Kidney tubule cell (primary cell): ENCODE results near the gene PXDN.
"Not testable (repeated sequence)": the region's sequence is repeated elsewhere in the genome, so short reads cannot be mapped to it uniquely, and the experiment has no call there.

ENCODE experiments used
- DNase-seq: peaks from one replicate; pipeline ENCODE4 v3.0.0-alpha.2; 2018; ENCODE audit warnings: low spot score

PXDN gene

GRCh38 chr2:1777156-1777555 lies 32.8 kb upstream of the PXDN start:
- DNase-seq = no peak

DNA sequence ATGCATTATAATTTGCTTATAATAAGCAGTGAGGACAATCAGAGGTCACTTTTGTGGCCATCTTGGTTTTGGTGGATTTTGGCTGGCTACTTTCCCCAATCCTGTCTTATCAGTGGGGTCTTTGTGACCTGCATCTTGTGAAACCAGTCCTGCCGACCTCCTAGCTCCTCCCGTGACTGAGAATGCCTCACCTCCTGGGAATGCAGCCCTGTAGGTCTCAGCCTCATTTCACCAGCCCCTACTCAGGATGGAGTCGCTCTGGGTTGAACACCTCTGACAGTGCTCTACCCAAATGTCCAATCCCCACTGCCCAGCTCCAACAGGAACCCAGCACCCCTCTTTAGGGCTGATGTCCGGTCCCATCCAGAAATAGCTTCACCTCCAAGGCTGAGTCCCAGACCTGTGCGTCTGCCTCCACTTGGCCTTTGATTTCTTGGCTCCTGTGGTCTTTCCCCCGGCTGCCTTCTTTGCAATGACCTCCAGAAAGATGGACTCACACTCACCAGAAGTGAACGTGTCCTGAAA lies 31.3 kb upstream of the PXDN start:
- DNase-seq = no peak

- DNase-seq = no peak
Observed at GRCh38 chr2:1774929-1775328, 30.6 kb upstream of the PXDN start.

GRCh38 chr2:1773883-1774282 lies 29.6 kb upstream of the PXDN start:
- no peak for DNase-seq

DNA sequence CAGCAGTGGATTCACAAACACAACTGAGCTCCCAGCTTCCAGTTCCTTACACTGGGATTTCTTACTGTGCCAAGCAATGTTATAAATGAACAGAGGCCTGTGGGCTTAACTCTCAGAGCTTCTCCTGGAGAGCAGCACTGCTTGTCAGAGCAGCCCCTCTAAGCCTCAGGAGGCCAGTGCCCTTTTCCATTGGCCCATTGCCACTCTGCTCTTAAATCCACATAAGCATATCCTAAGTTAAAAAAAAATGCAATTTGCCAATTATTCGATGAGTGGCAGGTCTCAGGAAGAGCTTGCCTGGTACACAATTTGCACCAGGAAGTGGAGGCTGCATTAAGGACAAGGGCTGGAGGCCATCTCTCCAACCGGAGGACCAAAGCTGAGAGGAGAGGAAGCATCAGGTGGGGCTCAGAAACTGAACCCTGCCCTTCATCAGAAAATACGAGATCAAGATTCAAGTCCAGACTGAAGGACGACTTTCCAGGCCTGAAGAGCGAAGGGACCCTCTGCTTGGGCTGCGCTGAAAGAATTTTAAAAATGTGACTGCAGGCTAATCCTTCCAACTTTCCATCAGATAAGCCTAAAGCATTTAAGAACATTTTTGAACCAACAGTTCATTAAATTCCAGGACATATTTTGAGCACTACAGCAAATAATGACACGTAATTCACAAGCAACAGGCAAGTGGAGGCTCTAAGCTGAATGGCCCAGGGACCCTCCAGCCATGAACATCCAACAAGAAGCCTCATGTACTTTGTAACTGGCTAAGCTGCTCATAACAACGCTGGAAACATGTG lies 28.4 kb upstream of the PXDN start:
- no peak for DNase-seq

GRCh38 chr2:1771626-1772280 lies 27.4 kb upstream of the PXDN start:
- DNase-seq = no peak

GRCh38 chr2:1770566-1771380 lies 26.5 kb upstream of the PXDN start:
- no peak for DNase-seq

- peak; percentile 81 for DNase-seq
Observed at GRCh38 chr2:1769703-1770422, 25.5 kb upstream of the PXDN start.

DNA sequence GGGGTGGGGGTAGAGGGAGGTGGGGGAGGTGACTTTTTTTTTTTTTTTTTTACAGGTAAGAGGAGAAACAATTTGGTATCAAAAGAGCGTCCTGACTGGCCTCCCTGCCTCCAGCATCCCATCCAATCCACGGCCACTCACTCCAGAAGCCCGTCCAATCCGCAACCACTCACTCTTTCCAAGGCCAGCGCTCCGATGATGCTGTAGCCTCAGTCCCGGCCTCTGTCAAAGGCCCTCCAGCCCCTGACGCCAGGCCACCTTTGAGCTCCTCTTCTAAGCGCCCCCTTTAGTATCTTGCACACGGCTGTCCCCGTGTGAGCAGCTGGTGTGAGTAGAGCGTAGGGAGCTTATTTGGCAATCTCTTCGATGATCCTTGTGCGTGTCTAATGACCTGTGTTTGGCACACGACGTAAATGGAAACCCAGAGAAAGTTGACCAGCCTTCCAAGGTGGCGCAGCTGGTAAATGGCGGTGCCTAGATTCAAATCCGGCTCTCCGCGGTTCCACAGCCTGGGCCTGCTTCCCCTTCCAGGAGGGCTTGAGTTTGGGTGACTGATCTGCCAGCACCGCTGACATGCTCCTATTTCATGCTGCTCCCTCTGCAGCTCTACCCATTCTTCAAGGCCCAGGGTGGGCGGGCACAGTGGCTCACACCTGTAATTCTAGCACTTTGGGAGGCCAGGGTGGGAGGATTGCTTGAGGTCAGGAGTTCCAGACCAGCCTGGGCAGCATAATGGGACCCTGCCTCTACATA lies 23.8 kb upstream of the PXDN start:
- no peak for DNase-seq

GRCh38 chr2:1766851-1767811 lies 22.8 kb upstream of the PXDN start:
- DNase-seq = no peak

DNA sequence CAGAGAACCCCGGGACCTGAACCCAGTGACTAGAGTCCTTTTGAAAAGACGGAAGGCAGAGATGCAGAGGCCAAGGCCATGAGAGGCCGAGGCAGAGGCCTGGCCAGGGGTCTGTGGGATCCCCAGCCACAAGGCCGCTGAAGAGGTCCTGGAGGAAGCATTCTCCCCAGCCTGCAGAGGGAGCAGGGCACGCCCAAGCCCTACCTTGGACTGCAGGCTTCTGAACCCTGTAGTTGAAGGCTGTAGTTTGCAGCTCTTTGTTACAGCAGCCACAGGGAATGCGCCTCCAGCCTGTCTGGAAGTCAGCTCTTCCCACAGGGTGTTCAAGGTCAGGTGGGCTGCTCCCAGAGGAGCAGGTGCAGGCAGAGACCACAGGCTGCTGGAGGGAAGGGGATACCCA lies 22.1 kb upstream of the PXDN start:
- DNase-seq = no peak

- not testable (repeated sequence) for DNase-seq
Observed at GRCh38 chr2:1765201-1765600, 20.9 kb upstream of the PXDN start.

DNA sequence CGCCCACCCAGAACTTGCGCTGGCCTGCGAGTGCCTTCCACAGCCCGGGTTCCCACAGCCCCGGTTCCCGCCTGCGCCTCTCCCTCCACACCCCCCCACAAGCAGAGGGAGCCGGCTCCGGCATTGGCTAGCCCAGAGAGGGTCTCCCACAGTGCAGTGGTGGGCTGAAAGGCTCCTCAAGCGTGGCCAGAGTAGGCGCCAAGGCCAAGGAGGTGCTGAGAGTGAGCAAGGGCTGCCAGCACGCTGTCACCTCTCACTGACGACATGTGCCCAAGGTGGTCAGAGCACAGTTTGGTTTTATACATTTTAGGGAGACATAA lies 15.3 kb upstream of the PXDN start:
- DNase-seq = no peak

- no peak for DNase-seq
Observed at GRCh38 chr2:1758774-1759610, 14.7 kb upstream of the PXDN start.

DNA sequence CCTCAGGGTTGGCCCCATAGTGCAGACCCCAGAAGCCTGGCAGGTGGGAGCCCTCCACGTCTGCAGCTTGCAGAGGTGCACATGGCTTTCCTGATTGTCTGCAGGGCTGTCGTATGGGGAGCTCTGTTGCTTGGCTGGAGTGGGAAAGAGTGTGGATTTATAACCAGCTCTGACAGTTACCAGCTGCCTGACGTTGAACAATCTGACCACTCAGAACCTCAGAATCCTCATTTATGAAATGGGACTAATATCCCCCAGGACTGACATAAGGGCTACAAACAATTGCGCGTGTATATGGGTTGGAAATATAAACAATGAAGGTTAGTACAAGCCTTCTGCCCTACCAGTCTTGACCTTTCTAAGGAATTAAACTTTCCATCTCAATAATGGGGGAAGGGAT lies 13.9 kb upstream of the PXDN start:
- DNase-seq = no peak

GRCh38 chr2:1757567-1757966 lies 13.3 kb upstream of the PXDN start:
- no peak for DNase-seq

DNA sequence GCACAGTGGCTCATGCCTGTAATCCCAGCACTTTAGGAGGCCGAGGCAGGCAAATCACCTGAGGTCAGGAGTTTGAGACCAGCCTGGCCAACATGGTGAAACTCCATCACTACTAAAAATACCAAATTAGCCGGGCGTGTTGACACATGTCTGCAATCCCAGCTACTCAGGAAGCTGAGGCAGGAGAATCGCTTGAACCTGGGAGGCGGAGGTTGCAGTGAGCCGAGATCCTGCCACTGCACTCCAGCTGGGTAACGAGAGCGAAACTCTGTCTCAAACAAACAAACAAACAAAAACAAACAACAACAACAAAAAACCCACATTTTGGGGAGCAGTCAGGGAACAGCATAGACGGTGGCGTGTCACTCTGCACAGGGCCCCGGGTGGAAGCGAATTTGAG lies 12.8 kb upstream of the PXDN start:
- DNase-seq = not testable (repeated sequence)

DNA sequence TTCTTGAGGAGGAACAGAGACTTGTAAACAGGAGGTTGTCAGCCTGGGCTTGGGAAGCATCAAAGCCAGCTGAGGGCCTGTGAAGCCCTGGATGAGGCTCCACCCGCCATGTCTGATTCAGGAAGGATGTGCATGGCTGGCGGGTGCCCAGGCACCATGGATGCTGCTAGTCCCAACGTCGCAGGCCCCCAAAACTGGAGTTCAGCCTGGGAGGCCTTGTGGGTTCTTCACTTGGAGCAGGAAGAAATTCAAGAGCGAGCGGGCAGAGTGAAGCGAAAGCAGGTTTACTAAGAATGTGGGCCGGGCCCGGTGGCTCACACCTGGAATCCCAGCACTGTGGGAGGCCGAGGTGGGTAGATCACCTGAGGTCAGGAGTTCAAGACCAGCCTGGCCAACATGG lies 12.1 kb upstream of the PXDN start:
- no peak for DNase-seq

DNA sequence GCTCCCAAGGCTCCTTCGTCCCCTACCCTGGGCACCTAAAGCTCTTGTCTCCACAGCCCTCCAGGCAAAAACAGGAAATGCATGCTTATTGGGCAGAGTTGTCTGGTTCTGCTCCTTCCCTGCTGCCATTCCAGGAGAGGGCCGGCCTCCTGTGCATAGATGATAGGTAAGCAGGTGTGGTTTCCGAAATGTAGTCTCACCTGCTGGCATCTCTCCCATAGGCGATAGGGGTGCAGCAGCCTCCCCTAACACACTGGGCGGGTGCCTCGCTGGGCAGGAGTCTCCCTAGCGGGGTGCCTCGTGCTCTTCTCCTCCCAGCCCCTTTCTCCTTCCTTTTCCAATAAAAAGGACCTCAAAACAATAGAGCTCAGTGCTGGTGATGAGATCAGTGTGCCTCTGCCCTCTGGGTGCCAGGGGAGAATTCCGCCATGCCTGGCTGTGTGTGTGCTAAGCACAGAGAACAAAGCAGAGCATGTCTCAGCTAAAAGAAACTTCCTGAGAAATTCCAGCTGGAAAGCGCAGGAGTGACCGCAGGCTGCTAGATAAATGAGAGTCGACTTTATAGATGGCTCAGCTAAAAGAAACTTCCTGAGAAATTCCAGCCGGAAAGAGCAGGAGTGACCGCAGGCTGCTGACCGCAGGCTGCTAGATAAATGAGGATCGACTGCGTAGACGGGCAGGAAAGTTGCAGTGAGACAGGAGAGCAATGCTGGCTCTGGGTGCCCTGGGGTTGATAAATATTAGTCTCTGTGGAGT lies 11.3 kb upstream of the PXDN start:
- DNase-seq = peak; percentile 65
